HFFc6 (cell line): ENCODE data around the gene HHIPL1. TPM values are rescaled to one million over a fixed set of nuclear protein-coding genes. Genes with fewer than 3 reads are reported as not detected.

Experiments
- DNase-seq: peaks from one replicate; pipeline ENCODE4 v3.0.0-alpha.2; 2018
- H3K27ac Mint-ChIP-seq: 2 replicates; pipeline ENCODE4 v1.8.0; 2020; ENCODE audit warnings: mild to moderate bottlenecking, mixed read lengths
- H3K27me3 Mint-ChIP-seq: 2 replicates; pipeline ENCODE4 v1.8.0; 2021; ENCODE audit warnings: mild to moderate bottlenecking, moderate library complexity, mixed read lengths; ENCODE audit not compliant: insufficient read depth
- H3K36me3 Mint-ChIP-seq: 2 replicates; pipeline ENCODE4 v1.8.0; 2021; ENCODE audit warnings: low read depth, mixed read lengths
- H3K4me1 Mint-ChIP-seq: 2 replicates; pipeline ENCODE4 v1.8.0; 2020; ENCODE audit warnings: low read depth, mixed read lengths
- H3K4me3 Mint-ChIP-seq: 2 replicates; pipeline ENCODE4 v1.8.0; 2020; ENCODE audit warnings: mild to moderate bottlenecking, moderate library complexity, mixed read lengths
- H3K9me3 Mint-ChIP-seq: 2 replicates; pipeline ENCODE4 v1.8.0; 2020; ENCODE audit warnings: mild to moderate bottlenecking, mixed read lengths
- CTCF ChIP-seq: fragments of 200-600 bp; sonication (generic); IDR thresholded peaks from 2 replicates; pipeline ENCODE4 v1.5.0; 2021; ENCODE audit warnings: antibody characterized with exemption, mild to moderate bottlenecking
- total RNA-seq, 6 experiments: library from RNA; stranded (reverse); fragmentation: NEBNext Ultra II Directional; extraction: Animal tissue kit (Norgen Biotek cat#: 25700); gene quantifications; 2 replicates in 1 of 6; 3 replicates in 5 of 6; pipeline ENCODE4 v1.2.3, GENCODE V29; 2021

HHIPL1 gene
- total RNA-seq, 6 experiments from 2014 or later, result 0.99 to 2.8 (median 1.3) TPM

GRCh38 chr14:99687284-99688209 lies 42.6 kb downstream of the HHIPL1 start:
- H3K27ac Mint-ChIP-seq, result no peak overlapping the region
- no peaks in the 10 kb centered on the region for H3K9me3 Mint-ChIP-seq
- DNase-seq, result no peak
- H3K27me3 Mint-ChIP-seq, result peaks cover 27% of the 10 kb centered on the region
- H3K36me3 Mint-ChIP-seq, result no peaks in the 10 kb centered on the region
- no peaks in the 10 kb centered on the region; the same call in 1 of the 2 replicates for H3K4me1 Mint-ChIP-seq
- no peak overlapping the region for H3K4me3 Mint-ChIP-seq
- peak; percentile 81 for TF ChIP-seq CTCF

- no peak for DNase-seq
- H3K27ac Mint-ChIP-seq, result no peak overlapping the region
- peaks cover 30% of the 10 kb centered on the region for H3K27me3 Mint-ChIP-seq
- no peaks in the 10 kb centered on the region for H3K9me3 Mint-ChIP-seq
- no peak overlapping the region for H3K4me3 Mint-ChIP-seq
- TF ChIP-seq CTCF, result no peak
- no peaks in the 10 kb centered on the region for H3K36me3 Mint-ChIP-seq
- H3K4me1 Mint-ChIP-seq, result no peaks in the 10 kb centered on the region; the same call in 1 of the 2 replicates
Observed at GRCh38 chr14:99688210-99688581, 43.3 kb downstream of the HHIPL1 start.

GRCh38 chr14:99688629-99689028 lies 43.7 kb downstream of the HHIPL1 start:
- TF ChIP-seq CTCF, result no peak
- Mint-ChIP-seq H3K36me3 (no peaks in the 10 kb centered on the region), H3K27me3 (peaks cover 30% of the 10 kb centered on the region)

GRCh38 chr14:99689266-99690236 lies 44.6 kb downstream of the HHIPL1 start:
- no peaks in the 10 kb centered on the region for H3K9me3 Mint-ChIP-seq
- H3K4me1 Mint-ChIP-seq, result no peaks in the 10 kb centered on the region
- DNase-seq, result no peak
- H3K27ac Mint-ChIP-seq, result no peak overlapping the region
- peaks cover 32% of the 10 kb centered on the region for H3K27me3 Mint-ChIP-seq
- H3K4me3 Mint-ChIP-seq, result no peak overlapping the region
- no peaks in the 10 kb centered on the region for H3K36me3 Mint-ChIP-seq
- no peak for TF ChIP-seq CTCF

More at GRCh38 chr14:99688629-99689028, 43.7 kb downstream of the HHIPL1 start:
- H3K27ac Mint-ChIP-seq, result no peak overlapping the region
- DNase-seq, result no peak
- H3K4me1 Mint-ChIP-seq, result no peaks in the 10 kb centered on the region
- H3K4me3 Mint-ChIP-seq, result no peak overlapping the region
- H3K9me3 Mint-ChIP-seq, result no peaks in the 10 kb centered on the region

GRCh38 chr14:99690636-99691035 lies 45.7 kb downstream of the HHIPL1 start:
- Mint-ChIP-seq H3K4me3 (no peak overlapping the region), H3K27me3 (peaks cover 36% of the 10 kb centered on the region), H3K9me3 (no peaks in the 10 kb centered on the region), H3K27ac (no peak overlapping the region), H3K4me1 (no peaks in the 10 kb centered on the region), H3K36me3 (no peaks in the 10 kb centered on the region)
- TF ChIP-seq CTCF, result no peak
- no peak for DNase-seq
